Psoas muscle (tissue), 8 donors: ENCODE results near the gene CCL14. TPM values are rescaled to one million over a fixed set of nuclear protein-coding genes. Genes with fewer than 3 reads are reported as not detected.
"Not testable (repeated sequence)": the region's sequence is repeated elsewhere in the genome, so short reads cannot be mapped to it uniquely, and the experiment has no call there.

Experiments
- ATAC-seq, 4 donors: fragments of 200-7000 bp; cut with Tn5 transposase; one replicate each; pipeline ENCODE4 v1.9.1; 2020; ENCODE audit warnings: moderate library complexity in 3 of 4, mild to moderate bottlenecking in 2 of 4
- DNase-seq, 2 donors: peaks; one replicate each; pipeline ENCODE4 v3.0.0-alpha.2; 2020
- H3K27ac ChIP-seq: fragments of 200-600 bp; one replicate; pipeline ENCODE4 v1.8.0; 2022
- H3K27me3 ChIP-seq, 3 donors: fragments of 200-600 bp in 1 of 3; one replicate each; pipeline versions ENCODE4 v1.6.1 to v1.8.0; 2013 to 2022; ENCODE audit warnings: low read length in 2 of 3, mild to moderate bottlenecking in 2 of 3, moderate library complexity in 1 of 3; ENCODE audit not compliant: insufficient read depth in 3 of 3
- H3K36me3 ChIP-seq, 2 donors: fragments of 200-600 bp in 1 of 2; one replicate each; pipeline versions ENCODE4 v1.6.1 to v1.8.0; 2013 to 2022; ENCODE audit warnings: low read depth in 1 of 2, mild to moderate bottlenecking in 1 of 2, moderate library complexity in 1 of 2; ENCODE audit not compliant: insufficient read depth in 1 of 2
- H3K4me1 ChIP-seq: fragments of 200-600 bp; one replicate; pipeline ENCODE4 v1.8.0; 2022
- H3K4me3 ChIP-seq: fragments of 200-600 bp; one replicate; pipeline ENCODE4 v1.8.0; 2022; ENCODE audit warnings: mild to moderate bottlenecking
- H3K9me3 ChIP-seq: fragments of 200-600 bp; one replicate; pipeline ENCODE4 v1.8.0; 2022
- WGBS, 3 donors: extraction: QIAGEN DNeasy Blood & Tissue Kit; methylation state at CpG; one replicate each; pipeline versions ENCODE4 v1.1.6 to v1.1.7; 2013; 5-methylcytosine and 5-hydroxymethylcytosine counted together
- intact Hi-C, 2 donors: fragments of 100-400 bp; cut with DNase I; formaldehyde crosslinking; loops; one replicate each; pipeline versions ENCODE4 v1.11.0 to v1.14.2; 2022
- polyA plus RNA-seq, 3 donors: library from polyadenylated mRNA; stranded (reverse); fragments of 200-250 nt; gene quantifications; one replicate each; pipeline ENCODE4 v1.2.3, GENCODE V29; 2013
- total RNA-seq, 4 donors: library from RNA; stranded (reverse); fragmentation: NEBNext Ultra II Directional in 2 of 4; extraction: Animal tissue kit (Norgen Biotek cat#: 25700) in 2 of 4; gene quantifications; one replicate each; pipeline versions ENCODE4 v1.2.1 to v1.2.4, GENCODE V29; 2021 to 2023
- TF ChIP-seq, protein P1 (sequence below): fragments of 200-600 bp; IDR thresholded peaks from one replicate; pipeline ENCODE4 v1.8.0; 2022; ENCODE audit warnings: antibody characterized with exemption
- donor health status: healthy with polysubstance abuse.
- donor health status: DM: no; HTN: no; CAD: no; lungs with moderate emphysema.
- donor health status: Bipolar disorder and iron deficiency.
- donor health status: healthy.
- donor health status: DM: yes; HTN: yes; CAD: no.
- donor health status: DM: no; HTN: no; CAD: no.
- donor health status: DM: no; HTN: no; CAD: no.
- donor health status: DM: yes; HTN: yes; CAD: no.

The CCL14 gene
- total and polyA plus RNA-seq, 7 donors: 4.2 to 42.2 (median 12.7) TPM

DNA sequence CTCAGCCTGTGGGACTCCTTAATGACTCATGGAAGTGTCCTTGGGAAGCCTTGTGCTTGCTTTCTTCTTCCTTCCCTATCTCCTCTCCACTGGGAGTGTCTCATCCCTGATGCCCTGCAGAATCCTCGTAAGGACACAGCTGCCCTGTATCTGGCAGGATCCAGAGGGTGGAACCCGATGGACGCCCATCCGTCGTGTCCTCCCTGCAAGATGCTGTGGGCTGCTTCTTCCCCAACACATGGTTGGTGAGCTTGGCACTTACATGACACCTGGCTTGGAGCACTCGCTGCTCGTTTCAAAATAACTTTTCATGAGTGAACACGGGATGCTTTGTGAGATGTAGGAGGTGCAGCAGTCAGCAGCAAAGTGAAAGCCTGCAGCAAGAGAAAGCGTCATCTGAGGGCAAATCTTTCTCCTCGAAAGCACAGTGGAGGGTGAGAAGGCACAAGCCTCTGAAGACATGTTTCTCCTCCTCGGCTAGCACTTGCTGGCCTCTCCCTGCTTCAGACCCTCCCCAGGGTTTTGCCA, 11.6 kb upstream of the CCL14 start:
- Histone ChIP-seq H3K36me3 (no peaks in the 10 kb centered on the region), H3K9me3 (no peaks in the 10 kb centered on the region), H3K4me1 (no peaks in the 10 kb centered on the region), H3K4me3 (no peak overlapping the region), H3K27me3 (no peaks in the 10 kb centered on the region), H3K27ac (no peak overlapping the region)
- TF ChIP-seq, protein P1, sequence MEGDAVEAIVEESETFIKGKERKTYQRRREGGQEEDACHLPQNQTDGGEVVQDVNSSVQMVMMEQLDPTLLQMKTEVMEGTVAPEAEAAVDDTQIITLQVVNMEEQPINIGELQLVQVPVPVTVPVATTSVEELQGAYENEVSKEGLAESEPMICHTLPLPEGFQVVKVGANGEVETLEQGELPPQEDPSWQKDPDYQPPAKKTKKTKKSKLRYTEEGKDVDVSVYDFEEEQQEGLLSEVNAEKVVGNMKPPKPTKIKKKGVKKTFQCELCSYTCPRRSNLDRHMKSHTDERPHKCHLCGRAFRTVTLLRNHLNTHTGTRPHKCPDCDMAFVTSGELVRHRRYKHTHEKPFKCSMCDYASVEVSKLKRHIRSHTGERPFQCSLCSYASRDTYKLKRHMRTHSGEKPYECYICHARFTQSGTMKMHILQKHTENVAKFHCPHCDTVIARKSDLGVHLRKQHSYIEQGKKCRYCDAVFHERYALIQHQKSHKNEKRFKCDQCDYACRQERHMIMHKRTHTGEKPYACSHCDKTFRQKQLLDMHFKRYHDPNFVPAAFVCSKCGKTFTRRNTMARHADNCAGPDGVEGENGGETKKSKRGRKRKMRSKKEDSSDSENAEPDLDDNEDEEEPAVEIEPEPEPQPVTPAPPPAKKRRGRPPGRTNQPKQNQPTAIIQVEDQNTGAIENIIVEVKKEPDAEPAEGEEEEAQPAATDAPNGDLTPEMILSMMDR: no peak
- intact Hi-C loops: no loop called here
- DNase-seq (no peak), ATAC-seq (no peak)
- 67 to 74% (median 68%) methylated on average over 11 of the region's 11 CpGs for WGBS, 3 donors

DNA sequence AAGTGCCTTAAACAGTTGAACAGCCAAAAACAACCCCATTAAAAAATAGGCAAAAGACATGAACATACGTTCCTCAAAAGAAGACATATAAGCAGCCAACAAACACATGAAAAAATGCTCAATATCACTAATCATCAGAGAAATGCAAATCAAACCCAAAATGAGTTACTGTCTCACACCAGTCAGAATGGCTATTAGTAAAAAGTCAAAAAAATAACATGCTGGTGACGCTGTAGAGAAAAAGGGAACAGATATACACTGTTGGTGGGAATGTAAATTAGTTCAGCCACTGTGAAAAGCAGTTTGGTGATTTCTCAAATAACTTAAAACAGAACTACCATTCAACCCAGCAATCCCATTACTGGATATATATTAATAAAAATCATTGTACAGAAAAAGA, 8.8 kb upstream of the CCL14 start:
- H3K4me1 ChIP-seq, DNase-seq, H3K4me3 ChIP-seq, ATAC-seq, H3K27ac ChIP-seq, intact Hi-C loops, H3K36me3 ChIP-seq, H3K27me3 ChIP-seq, H3K9me3 ChIP-seq: not testable (repeated sequence)
- WGBS, 3 donors: 81 to 90% (median 85%) methylated on average over 2 of the region's 2 CpGs

DNA sequence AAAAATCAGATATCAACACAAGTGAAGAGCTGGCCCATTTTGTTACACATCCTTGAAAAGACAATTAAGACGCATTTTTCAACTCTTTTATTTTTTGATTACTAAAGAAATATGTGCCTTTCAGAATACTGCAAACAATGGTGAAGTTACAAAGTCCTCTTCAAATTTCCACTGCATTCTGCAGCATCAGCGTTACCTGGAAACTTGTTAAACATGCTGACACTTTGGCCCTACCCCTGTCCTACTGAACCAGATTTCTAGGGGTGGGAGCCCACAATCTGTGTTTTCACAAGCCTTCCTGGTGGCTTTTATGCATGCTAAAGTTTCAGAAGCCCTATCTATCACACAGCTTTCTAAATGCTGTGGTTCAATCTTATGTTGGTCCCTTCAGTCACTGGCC, 4.5 kb upstream of the CCL14 start:
- TF ChIP-seq, protein P1: no peak
- intact Hi-C loops: no loop called here
- DNase-seq (no peak), ATAC-seq (no peak)
- no peak overlapping the region for H3K4me3 ChIP-seq
- 86 to 89% (median 87%) methylated on average over 2 of the region's 2 CpGs for WGBS, 3 donors
- H3K36me3 ChIP-seq: no peaks in the 10 kb centered on the region
- peaks cover 6% of the 10 kb centered on the region for H3K9me3 ChIP-seq
- no peaks in the 10 kb centered on the region for H3K4me1 ChIP-seq
- H3K27me3 ChIP-seq: no peaks in the 10 kb centered on the region
- H3K27ac ChIP-seq: no peak overlapping the region

DNA sequence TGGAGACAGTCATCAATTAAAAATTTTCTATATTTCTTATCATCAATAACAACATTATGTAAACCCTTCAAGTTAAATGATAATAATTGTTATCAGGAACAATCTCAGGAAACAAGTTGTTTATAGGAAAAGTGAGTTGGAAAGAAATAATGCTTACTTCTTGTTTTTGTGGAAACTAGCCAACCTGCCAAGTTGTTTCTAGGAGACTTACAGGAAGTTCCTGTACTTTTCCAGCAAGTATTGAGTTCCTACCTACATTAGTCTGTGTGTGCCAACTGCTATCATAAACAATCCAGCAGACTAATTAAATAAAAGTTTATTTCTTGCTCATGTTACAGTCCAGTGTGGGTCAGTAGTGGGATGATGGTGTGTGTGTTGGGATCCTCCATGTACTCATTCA, 1.6 kb upstream of the CCL14 start:
- peaks cover 0 to 2% (median 0%) of the 10 kb centered on the region in 3 donors for H3K27me3 ChIP-seq
- ATAC-seq: no peak
- H3K36me3 ChIP-seq: no peaks in the 10 kb centered on the region
- DNase-seq: no peak
- H3K27ac ChIP-seq: no peak overlapping the region
- TF ChIP-seq, protein P1: no peak
- no peaks in the 10 kb centered on the region for H3K4me1 ChIP-seq
- H3K4me3 ChIP-seq: no peak overlapping the region
- intact Hi-C loops: no loop called here
- peaks cover 6% of the 10 kb centered on the region for H3K9me3 ChIP-seq

DNA sequence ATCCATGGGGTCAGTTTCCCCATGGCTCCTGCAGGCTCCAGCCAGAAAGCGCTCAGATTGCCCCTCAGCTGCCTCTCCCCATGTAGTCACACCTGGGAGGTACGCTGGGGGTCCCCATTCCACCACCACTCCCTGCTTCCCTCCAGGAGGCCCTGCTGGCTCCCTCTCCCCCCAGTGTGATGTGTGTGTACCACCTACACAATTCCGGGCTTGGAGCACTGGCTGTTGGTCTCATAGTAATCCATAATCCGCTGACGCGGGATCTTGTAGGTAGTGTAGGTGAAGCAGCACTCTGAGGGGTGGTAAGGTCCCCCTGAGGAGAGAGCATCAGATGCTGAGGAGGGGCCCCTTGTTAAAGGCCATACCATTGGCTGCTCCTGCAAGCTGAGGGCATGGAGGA, 2.4 kb downstream of the CCL14 start:
- DNase-seq (no peak), ATAC-seq (no peak)
- H3K36me3 ChIP-seq: no peaks in the 10 kb centered on the region
- intact Hi-C loops: no loop called here
- TF ChIP-seq, protein P1: no peak
- H3K4me3 ChIP-seq: no peak overlapping the region
- H3K27me3 ChIP-seq: peaks cover 0 to 3% (median 2%) of the 10 kb centered on the region in 3 donors
- no peak overlapping the region for H3K27ac ChIP-seq
- no peaks in the 10 kb centered on the region for H3K4me1 ChIP-seq
- WGBS, 3 donors: 87 to 93% (median 88%) methylated on average over 6 of the region's 6 CpGs
- H3K9me3 ChIP-seq: peaks cover 4% of the 10 kb centered on the region
